ENCODE results near the gene SLC30A1.
"Not testable (repeated sequence)": the region's sequence is repeated elsewhere in the genome, so short reads cannot be mapped to it uniquely, and the experiment has no call there.

SLC30A1 gene

GRCh38 chr1:211578640-211579439, at the start of gene SLC30A1:
SLC30A1 (minus strand) TSS chr1:211579161; CDS start chr1:211578612, 549 bp downstream.
- peak; percentile 100 for DNase-seq (ENCODE audit: low read depth, low spot score)

- no peak for DNase-seq (ENCODE audit: low read depth, low spot score)
These were observed 49.5 kb upstream of the SLC30A1 start for GRCh38 chr1:211628417-211628816.

GRCh38 chr1:211627259-211627658, 48.3 kb upstream of the SLC30A1 start:
- no peak for DNase-seq (ENCODE audit: low read depth, low spot score)

- not testable (repeated sequence) for DNase-seq (ENCODE audit: low read depth, low spot score)
These were observed 46.9 kb upstream of the SLC30A1 start for GRCh38 chr1:211625866-211626265.

- no peak for DNase-seq (ENCODE audit: low read depth, low spot score)
These were observed 46.1 kb upstream of the SLC30A1 start for GRCh38 chr1:211625040-211625439.

- DNase-seq (ENCODE audit: low read depth, low spot score), result no peak
These were observed 44.6 kb upstream of the SLC30A1 start for GRCh38 chr1:211623515-211623914.

- peak; percentile 51 for DNase-seq (ENCODE audit: low read depth, low spot score)
These were observed 42.7 kb upstream of the SLC30A1 start for GRCh38 chr1:211621447-211622198.

- no peak for DNase-seq (ENCODE audit: low read depth, low spot score)
These were observed 41.1 kb upstream of the SLC30A1 start for GRCh38 chr1:211620097-211620496.

GRCh38 chr1:211619033-211619996, 40.4 kb upstream of the SLC30A1 start:
- DNase-seq (ENCODE audit: low read depth, low spot score), result no peak

GRCh38 chr1:211616965-211617297, 38.0 kb upstream of the SLC30A1 start:
- DNase-seq (ENCODE audit: low read depth, low spot score), result no peak

GRCh38 chr1:211616231-211616964, 37.4 kb upstream of the SLC30A1 start:
- DNase-seq (ENCODE audit: low read depth, low spot score), result peak; percentile 71

- DNase-seq (ENCODE audit: low read depth, low spot score), result no peak
These were observed 35.7 kb upstream of the SLC30A1 start for GRCh38 chr1:211614615-211615014.

- DNase-seq (ENCODE audit: low read depth, low spot score), result no peak
These were observed 35.0 kb upstream of the SLC30A1 start for GRCh38 chr1:211613951-211614350.

GRCh38 chr1:211613108-211613947, 34.4 kb upstream of the SLC30A1 start:
- DNase-seq (ENCODE audit: low read depth, low spot score), result peak; percentile 79

- DNase-seq (ENCODE audit: low read depth, low spot score), result no peak
These were observed 33.8 kb upstream of the SLC30A1 start for GRCh38 chr1:211612786-211613107.

- DNase-seq (ENCODE audit: low read depth, low spot score), result no peak
These were observed 32.9 kb upstream of the SLC30A1 start for GRCh38 chr1:211611818-211612217.

GRCh38 chr1:211610779-211611556, 32.0 kb upstream of the SLC30A1 start:
- peak; percentile 71 for DNase-seq (ENCODE audit: low read depth, low spot score)

GRCh38 chr1:211609120-211610024, 30.4 kb upstream of the SLC30A1 start:
- DNase-seq (ENCODE audit: low read depth, low spot score), result no peak

Data from astrocyte of the hippocampus (primary cell).